Activated CD4-positive, alpha-beta T cell treated with anti-CD3 and anti-CD28 coated beads for 36 hours (primary cell): ENCODE measurements around the gene TPCN2. TPM values are rescaled to one million over a fixed set of nuclear protein-coding genes. Genes with fewer than 3 reads are reported as not detected.

ENCODE experiments used
- ATAC-seq: fragments of 200-7000 bp; cut with Tn5 transposase; one replicate; pipeline ENCODE4 v1.10.0; 2021; ENCODE audit warnings: mild to moderate bottlenecking, moderate library complexity
- CTCF ChIA-PET: fragments of 350-600 bp; sonication (Branson Sonifier 250); formaldehyde crosslinking; loops from one replicate; lab custom pipeline; 2021; ENCODE audit warnings: antibody characterized with exemption; lab: Charles Lee
- POLR2A ChIA-PET: fragments of 350-600 bp; sonication (Branson Sonifier 250); formaldehyde crosslinking; loops from one replicate; lab custom pipeline; 2021; ENCODE audit warnings: antibody characterized with exemption, inconsistent platforms; lab: Charles Lee
- DNase-seq: peaks from one replicate; pipeline ENCODE4 v3.0.0-alpha.2; 2020
- H3K27ac Mint-ChIP-seq: one replicate; pipeline ENCODE4 v1.8.0; 2021; ENCODE audit warnings: mixed read lengths
- H3K27me3 Mint-ChIP-seq: one replicate; pipeline ENCODE4 v1.8.0; 2021; ENCODE audit warnings: mixed read lengths
- H3K36me3 Mint-ChIP-seq: one replicate; pipeline ENCODE4 v1.8.0; 2021; ENCODE audit warnings: low read depth, mixed read lengths
- H3K4me1 Mint-ChIP-seq: one replicate; pipeline ENCODE4 v1.8.0; 2021; ENCODE audit warnings: mixed read lengths
- H3K4me3 Mint-ChIP-seq: one replicate; pipeline ENCODE4 v1.8.0; 2021; ENCODE audit warnings: mild to moderate bottlenecking, moderate library complexity, mixed read lengths
- H3K9me3 Mint-ChIP-seq: one replicate; pipeline ENCODE4 v1.8.0; 2021; ENCODE audit warnings: low read depth, mixed read lengths
- intact Hi-C, 2 experiments: fragments of 100-400 bp; cut with DNase I in 1 of 2; cut with micrococcal nuclease in 1 of 2; formaldehyde crosslinking; loops; one replicate each; pipeline versions ENCODE4 v1.14.2 to v1.15.1; 2022 to 2024; cut with DNase I, micrococcal nuclease
- total RNA-seq, 2 experiments: library from RNA; stranded (reverse); gene quantifications; one replicate each; pipeline ENCODE4 v1.2.3, GENCODE V29; 2021

TPCN2 gene
- total RNA-seq, 2 experiments from 2014 or later: 7.4 to 10.4 TPM

DNA sequence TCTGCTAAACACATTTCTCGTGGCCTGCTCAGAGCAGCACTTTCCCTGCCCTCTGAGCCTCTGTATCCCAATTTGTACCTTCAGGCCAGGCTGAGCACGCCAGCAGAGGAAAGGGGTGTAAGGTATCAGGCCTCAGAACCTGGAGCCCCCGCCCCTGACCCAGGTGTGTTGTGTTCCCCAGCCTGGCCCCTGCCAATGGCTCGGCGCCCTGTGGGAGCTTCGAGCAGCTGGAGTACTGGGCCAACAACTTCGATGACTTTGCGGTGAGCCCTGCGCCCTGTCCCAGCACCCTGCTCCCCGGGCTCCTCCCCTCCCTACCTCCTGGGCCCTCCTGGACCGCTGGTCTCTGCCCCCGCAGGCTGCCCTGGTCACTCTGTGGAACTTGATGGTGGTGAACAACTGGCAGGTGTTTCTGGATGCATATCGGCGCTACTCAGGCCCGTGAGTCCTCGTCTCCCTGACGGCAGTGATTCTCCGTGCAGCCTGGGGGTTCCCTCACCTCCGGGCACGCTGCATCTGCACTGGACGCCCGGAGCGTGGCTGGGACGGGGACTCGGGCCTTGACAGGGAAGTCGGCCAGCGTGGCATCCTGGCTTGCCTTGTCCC is 36.9 kb downstream of the TPCN2 start:
- H3K27ac Mint-ChIP-seq: no peak overlapping the region
- ATAC-seq (no peak), DNase-seq (no peak)
- peaks cover 3% of the 10 kb centered on the region for H3K4me1 Mint-ChIP-seq
- H3K4me3 Mint-ChIP-seq: no peak overlapping the region
- CTCF ChIA-PET: no interaction called here
- no peaks in the 10 kb centered on the region for H3K9me3 Mint-ChIP-seq
- H3K36me3 Mint-ChIP-seq: peaks cover 10% of the 10 kb centered on the region
- intact Hi-C loops: loop anchor here (5.0 to 10.0 kb wide), 3 partner anchors 128 to 183 kb away; partner anchors contain the start of genes IGHMBP2 (in 2 of the 2) and MRPL21 (in 2 of the 2)
- POLR2A ChIA-PET: no interaction called here
- H3K27me3 Mint-ChIP-seq: no peaks in the 10 kb centered on the region

DNA sequence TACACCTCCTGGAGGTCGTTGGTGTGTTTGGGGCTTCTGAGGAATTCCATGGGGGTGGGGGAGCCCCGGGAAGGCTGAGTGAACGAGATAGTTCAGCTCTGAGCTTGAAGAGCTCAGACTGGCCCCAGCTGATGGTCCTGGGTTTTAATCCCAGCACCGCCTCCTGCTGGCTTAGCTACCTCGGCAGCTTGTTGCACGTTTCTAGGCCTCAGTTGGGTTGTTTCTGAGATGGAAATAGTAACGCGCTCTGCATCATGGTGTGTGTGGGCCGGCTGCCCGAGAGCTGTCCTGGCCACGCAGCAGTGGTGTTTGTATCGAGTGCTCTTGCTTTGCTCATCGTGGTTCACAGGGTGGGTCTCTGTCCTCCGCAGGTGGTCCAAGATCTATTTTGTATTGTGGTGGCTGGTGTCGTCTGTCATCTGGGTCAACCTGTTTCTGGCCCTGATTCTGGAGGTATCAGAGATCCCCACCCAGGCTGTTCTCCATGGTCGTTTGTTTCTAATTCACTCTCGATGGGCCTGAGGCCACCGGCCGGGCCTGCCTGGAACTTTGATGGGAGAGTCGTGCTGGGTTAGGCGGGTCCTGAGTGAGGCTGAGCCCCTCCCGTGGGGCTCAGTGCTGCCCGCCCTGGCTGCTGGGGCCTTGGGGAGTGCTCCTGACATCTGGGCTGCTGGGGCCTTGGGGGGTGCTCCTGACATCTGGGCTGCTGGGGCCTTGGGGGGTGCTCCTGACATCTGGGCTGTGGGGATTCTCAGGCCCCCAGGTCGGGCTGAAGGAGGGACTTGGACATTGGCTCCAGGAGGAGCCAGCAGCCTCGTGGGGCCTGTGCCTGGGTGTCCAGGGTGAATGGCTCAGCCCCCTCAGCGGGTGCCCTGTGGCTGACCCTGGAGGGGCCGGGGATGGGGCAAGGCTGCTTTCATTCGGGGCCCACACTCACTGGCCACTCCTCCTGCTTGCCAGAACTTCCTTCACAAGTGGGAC is 37.7 kb downstream of the TPCN2 start:
- H3K4me1 Mint-ChIP-seq: no peaks in the 10 kb centered on the region
- ChIA-PET POLR2A (no interaction called here), CTCF (no interaction called here)
- no peaks in the 10 kb centered on the region for H3K27me3 Mint-ChIP-seq
- H3K27ac Mint-ChIP-seq: no peak overlapping the region
- DNase-seq (no peak), ATAC-seq (no peak)
- H3K9me3 Mint-ChIP-seq: no peaks in the 10 kb centered on the region
- intact Hi-C loops: loop anchor here (5.0 to 10.0 kb wide), 3 partner anchors 129 to 184 kb away; partner anchors contain the start of genes IGHMBP2 (in 2 of the 2) and MRPL21 (in 2 of the 2)
- no peak overlapping the region for H3K4me3 Mint-ChIP-seq
- H3K36me3 Mint-ChIP-seq: peaks cover 10% of the 10 kb centered on the region

DNA sequence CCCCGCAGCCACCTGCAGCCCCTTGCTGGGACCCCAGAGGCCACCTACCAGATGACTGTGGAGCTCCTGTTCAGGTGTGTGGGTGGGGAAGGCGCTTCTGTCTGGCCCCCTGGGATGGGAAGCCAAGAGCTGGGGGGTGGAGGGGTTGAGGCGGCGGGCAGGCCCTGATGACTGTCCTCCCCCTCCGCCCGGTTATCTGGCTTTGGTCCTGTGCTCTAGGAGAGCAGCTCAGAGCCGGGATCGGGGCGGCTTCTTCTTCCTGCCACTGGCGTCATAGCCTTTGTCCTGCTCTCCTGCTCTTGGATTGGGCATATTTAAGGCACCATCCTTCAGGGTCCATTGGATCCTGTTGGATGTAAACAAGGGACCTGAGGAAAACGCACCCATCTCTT is 38.4 kb downstream of the TPCN2 start:
- intact Hi-C loops: loop anchor here (5.0 to 10.0 kb wide), 3 partner anchors 130 to 185 kb away; partner anchors contain the start of genes IGHMBP2 (in 2 of the 2) and MRPL21 (in 2 of the 2)
- H3K27me3 Mint-ChIP-seq: no peaks in the 10 kb centered on the region
- ChIA-PET POLR2A (no interaction called here), CTCF (no interaction called here)
- H3K27ac Mint-ChIP-seq: no peak overlapping the region
- ATAC-seq: no peak
- no peaks in the 10 kb centered on the region for H3K4me1 Mint-ChIP-seq
- DNase-seq: no peak
- H3K36me3 Mint-ChIP-seq: peaks cover 8% of the 10 kb centered on the region
- H3K9me3 Mint-ChIP-seq: no peaks in the 10 kb centered on the region
- H3K4me3 Mint-ChIP-seq: no peak overlapping the region

DNA sequence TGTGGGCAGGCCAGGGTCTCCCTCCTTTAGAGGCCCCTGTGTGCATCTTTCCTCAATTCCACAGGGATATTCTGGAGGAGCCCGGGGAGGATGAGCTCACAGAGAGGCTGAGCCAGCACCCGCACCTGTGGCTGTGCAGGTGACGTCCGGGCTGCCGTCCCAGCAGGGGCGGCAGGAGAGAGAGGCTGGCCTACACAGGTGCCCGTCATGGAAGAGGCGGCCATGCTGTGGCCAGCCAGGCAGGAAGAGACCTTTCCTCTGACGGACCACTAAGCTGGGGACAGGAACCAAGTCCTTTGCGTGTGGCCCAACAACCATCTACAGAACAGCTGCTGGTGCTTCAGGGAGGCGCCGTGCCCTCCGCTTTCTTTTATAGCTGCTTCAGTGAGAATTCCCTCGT is 39.1 kb downstream of the TPCN2 start:
- H3K27ac Mint-ChIP-seq: no peak overlapping the region
- CTCF ChIA-PET: interaction anchor here (0.7 kb wide), 1 partner anchor 20 kb away, joined by 3 read pairs; no protein-coding TSS in a partner anchor
- POLR2A ChIA-PET: no interaction called here

DNA sequence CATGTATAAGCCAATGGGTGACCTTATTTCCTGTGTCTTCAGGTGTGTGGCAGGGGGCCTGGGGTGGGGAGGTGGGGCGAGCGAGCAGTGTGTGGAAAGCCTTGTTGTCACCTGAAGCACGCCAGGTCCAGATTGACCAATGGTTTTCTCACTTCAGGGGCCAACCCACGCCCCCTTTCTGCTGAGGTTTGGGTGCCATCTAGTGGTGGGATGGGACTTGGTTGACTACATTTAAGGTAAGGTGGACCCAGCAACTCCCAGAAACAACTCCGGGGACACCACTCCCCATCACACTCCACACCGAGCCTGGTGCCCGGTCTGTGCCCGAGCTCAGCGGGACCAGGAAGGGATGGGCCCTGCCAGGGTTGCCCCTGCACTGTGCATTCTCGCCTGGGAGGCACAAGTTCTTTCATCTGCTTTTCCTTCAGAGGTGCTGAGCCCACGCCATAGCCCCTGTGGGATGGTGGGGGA is 40.0 kb downstream of the TPCN2 start:
- no peak overlapping the region for H3K4me3 Mint-ChIP-seq
- POLR2A ChIA-PET: no interaction called here
- H3K27ac Mint-ChIP-seq: no peak overlapping the region
- peaks cover 13% of the 10 kb centered on the region for H3K36me3 Mint-ChIP-seq
- ATAC-seq (peak; percentile 63), DNase-seq (peak; percentile 78)
- intact Hi-C loops: loop anchor here (1.0 to 10.0 kb wide), 5 partner anchors 131 to 456 kb away; partner anchors contain the start of genes IGHMBP2 (in 2 of the 2), MRPL21 (in 2 of the 2) and TESMIN (in 1 of the 2)
- H3K9me3 Mint-ChIP-seq: no peaks in the 10 kb centered on the region
- CTCF ChIA-PET: interaction anchor here (0.5 kb wide), 1 partner anchor 18 kb away, joined by 3 read pairs; no protein-coding TSS in a partner anchor
- no peaks in the 10 kb centered on the region for H3K27me3 Mint-ChIP-seq
- H3K4me1 Mint-ChIP-seq: no peaks in the 10 kb centered on the region

More for the DNA sequence above, 39.1 kb downstream of the TPCN2 start:
- H3K4me3 Mint-ChIP-seq: no peak overlapping the region
- ATAC-seq: no peak
- no peaks in the 10 kb centered on the region for H3K9me3 Mint-ChIP-seq
- no peaks in the 10 kb centered on the region for H3K27me3 Mint-ChIP-seq
- H3K36me3 Mint-ChIP-seq: peaks cover 9% of the 10 kb centered on the region
- no peaks in the 10 kb centered on the region for H3K4me1 Mint-ChIP-seq
- DNase-seq: no peak
- intact Hi-C loops: loop anchor here (1.0 to 10.0 kb wide), 5 partner anchors 131 to 455 kb away; partner anchors contain the start of genes IGHMBP2 (in 2 of the 2), MRPL21 (in 2 of the 2) and TESMIN (in 1 of the 2)

DNA sequence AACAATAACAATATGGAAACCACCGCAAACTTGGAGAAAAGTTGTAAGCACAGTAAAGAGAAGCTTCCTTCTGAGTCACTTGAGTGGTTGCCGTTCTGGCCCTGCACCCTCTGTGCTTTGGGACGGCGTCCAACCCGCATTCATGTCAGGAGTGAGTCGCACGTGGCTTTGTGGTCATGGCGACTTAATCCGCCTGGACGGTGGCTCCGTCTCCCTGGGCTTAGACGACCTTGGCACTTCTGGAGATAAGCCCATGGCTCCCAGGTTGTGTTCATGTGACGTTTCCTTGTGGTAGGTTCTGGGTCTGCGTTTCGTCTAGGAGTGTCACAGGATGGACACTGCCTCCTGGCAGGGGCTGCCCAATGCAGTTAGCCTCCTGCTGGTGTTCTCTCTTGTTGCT is 40.5 kb downstream of the TPCN2 start:
- no peak for ATAC-seq
- CTCF ChIA-PET: interaction anchor here (0.5 to 1.0 kb wide), 2 partner anchors 10 to 18 kb away, joined by 3 read pairs; no protein-coding TSS in a partner anchor
- intact Hi-C loops: loop anchor here (2.0 to 10.0 kb wide), 4 partner anchors 132 to 456 kb away; partner anchors contain the start of genes IGHMBP2 (in 2 of the 2) and MRPL21 (in 2 of the 2)

DNA sequence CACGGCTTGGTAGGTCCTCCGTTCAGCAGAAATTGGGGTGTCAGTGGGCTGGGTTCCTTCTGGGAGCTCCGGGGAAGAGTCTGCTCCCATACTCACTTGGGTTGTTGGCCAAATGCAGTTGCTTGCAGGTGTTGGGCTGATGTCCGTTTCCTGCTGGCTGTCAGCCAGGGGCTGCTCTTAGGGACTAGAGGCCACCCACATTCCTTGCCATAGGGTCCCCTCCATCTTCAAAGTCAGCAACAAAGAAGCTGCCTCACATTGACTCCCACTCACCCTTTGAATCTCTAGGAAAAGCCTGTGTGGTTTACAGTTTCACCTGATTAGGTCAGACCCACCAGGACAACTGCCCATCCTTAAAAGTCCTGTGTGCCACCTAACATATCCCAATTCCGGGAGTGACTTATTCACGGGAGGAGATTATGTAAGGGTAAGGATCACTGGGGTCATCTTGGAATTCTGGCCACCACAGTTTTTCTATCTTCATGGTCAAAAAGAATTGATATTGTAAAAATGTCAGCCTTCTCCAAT is 43.0 kb downstream of the TPCN2 start:
- H3K4me1 Mint-ChIP-seq: no peaks in the 10 kb centered on the region
- DNase-seq: no peak
- H3K27ac Mint-ChIP-seq: no peak overlapping the region
- peaks cover 13% of the 10 kb centered on the region for H3K36me3 Mint-ChIP-seq
- POLR2A ChIA-PET: no interaction called here
- no peaks in the 10 kb centered on the region for H3K27me3 Mint-ChIP-seq
- no peaks in the 10 kb centered on the region for H3K9me3 Mint-ChIP-seq
- intact Hi-C loops: no loop called here
- H3K4me3 Mint-ChIP-seq: no peak overlapping the region
- CTCF ChIA-PET: interaction anchor here (0.6 kb wide), 1 partner anchor 75 kb away, joined by 4 read pairs; no protein-coding TSS in a partner anchor
- no peak for ATAC-seq

More for the DNA sequence above, 40.5 kb downstream of the TPCN2 start:
- H3K36me3 Mint-ChIP-seq: peaks cover 13% of the 10 kb centered on the region
- no peaks in the 10 kb centered on the region for H3K9me3 Mint-ChIP-seq
- H3K4me1 Mint-ChIP-seq: no peaks in the 10 kb centered on the region
- DNase-seq: no peak
- POLR2A ChIA-PET: no interaction called here
- H3K27ac Mint-ChIP-seq: no peak overlapping the region
- H3K4me3 Mint-ChIP-seq: no peak overlapping the region
- no peaks in the 10 kb centered on the region for H3K27me3 Mint-ChIP-seq

DNA sequence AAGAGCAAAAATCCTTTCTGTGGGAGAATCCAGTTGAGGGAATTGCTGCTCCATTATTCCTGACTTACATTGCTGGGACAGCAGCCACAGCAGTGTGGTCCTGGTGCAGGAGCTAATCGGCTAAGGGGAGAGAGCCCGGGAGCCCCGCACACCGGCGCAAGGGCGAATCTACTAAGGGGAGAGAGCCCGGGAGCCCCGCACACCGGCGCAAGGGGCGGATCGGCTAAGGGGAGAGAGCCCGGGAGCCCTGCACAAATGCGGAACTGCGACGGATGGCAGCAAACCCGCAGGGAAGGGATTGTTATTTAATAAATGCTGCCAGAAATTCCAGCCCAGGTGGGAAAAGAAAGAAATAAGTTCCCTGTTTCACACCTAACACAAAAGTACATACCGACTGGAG is 43.5 kb downstream of the TPCN2 start:
- H3K27me3 Mint-ChIP-seq: no peaks in the 10 kb centered on the region
- ATAC-seq (no peak), DNase-seq (no peak)
- H3K4me1 Mint-ChIP-seq: no peaks in the 10 kb centered on the region
- CTCF ChIA-PET: no interaction called here
- no peaks in the 10 kb centered on the region for H3K9me3 Mint-ChIP-seq
- H3K36me3 Mint-ChIP-seq: peaks cover 13% of the 10 kb centered on the region
- POLR2A ChIA-PET: no interaction called here
- no peak overlapping the region for H3K27ac Mint-ChIP-seq
- H3K4me3 Mint-ChIP-seq: no peak overlapping the region
- intact Hi-C loops: no loop called here

DNA sequence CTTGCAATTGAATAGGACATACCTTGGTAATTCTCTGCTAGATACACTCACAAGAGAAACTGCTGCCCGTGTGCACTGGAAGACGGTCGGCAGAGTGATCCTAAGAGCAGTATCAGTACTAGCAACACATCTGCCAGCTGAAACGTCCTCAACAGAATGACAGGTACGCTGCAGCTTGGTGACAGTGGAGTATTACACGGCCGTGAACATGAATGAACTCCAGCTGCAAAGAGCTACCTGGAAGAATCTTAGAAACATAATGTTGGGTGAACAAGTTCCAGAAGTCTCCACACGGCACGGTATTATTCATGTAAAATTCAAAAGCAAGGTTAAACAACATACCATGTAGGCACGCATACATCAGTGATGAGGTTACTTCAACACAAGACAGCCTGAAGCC is 44.4 kb downstream of the TPCN2 start:
- no peak for DNase-seq
- Mint-ChIP-seq H3K4me3 (no peak overlapping the region), H3K4me1 (no peaks in the 10 kb centered on the region), H3K9me3 (no peaks in the 10 kb centered on the region), H3K27ac (no peak overlapping the region), H3K36me3 (peaks cover 13% of the 10 kb centered on the region), H3K27me3 (no peaks in the 10 kb centered on the region)
- ChIA-PET POLR2A (no interaction called here), CTCF (no interaction called here)
- intact Hi-C loops: no loop called here
- ATAC-seq: no peak

DNA sequence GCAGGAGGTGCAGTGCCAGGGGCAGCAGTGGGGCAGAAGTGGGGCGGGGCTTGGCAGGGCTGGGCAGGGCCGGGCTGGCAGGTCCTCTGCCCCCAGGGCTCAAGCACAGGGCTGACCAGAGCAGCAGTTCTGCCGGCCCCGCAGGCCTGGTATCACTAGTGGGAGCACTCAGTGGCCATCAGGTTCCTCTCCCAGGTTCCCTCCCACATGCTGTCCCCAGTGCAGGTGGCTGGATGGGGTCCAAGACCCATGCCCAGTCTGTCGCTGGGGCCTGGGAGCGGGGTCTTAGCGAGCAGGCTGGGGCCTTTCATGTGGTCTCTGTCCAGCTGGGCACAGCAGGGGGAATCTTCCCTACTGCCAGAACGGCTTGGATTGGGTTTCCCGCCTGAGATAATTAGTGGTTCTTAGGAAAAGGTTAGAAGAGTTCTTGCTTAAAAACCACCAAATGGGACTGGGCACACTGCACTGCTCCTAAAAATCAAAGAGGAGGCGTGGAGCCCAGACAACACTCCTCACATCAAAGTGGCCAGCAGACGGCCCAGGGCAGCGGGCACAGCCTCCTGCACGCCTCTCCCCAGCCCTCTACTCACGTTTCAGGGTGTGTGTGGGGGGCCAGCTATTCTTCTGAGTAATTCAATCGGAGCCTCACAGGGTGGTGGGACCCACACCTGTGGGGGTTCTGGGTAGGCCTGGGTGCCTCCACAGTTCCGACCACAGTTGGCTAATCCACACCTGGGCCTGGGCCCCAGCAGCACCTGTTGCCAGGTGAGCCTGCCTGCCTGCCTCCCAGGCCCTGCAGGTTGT is 45.6 kb downstream of the TPCN2 start:
- Mint-ChIP-seq H3K4me1 (no peaks in the 10 kb centered on the region), H3K36me3 (peaks cover 13% of the 10 kb centered on the region), H3K27ac (no peak overlapping the region), H3K9me3 (no peaks in the 10 kb centered on the region), H3K4me3 (no peak overlapping the region), H3K27me3 (no peaks in the 10 kb centered on the region)
- intact Hi-C loops: no loop called here
- ChIA-PET POLR2A (interaction anchor here (0.6 kb wide), 1 partner anchor 566 kb away, joined by 5 read pairs; no protein-coding TSS in a partner anchor), CTCF (interaction anchor here (0.6 kb wide), 1 partner anchor 531 kb away, joined by 4 read pairs; no protein-coding TSS in a partner anchor)
- ATAC-seq: no peak
- no peak for DNase-seq
